GM12891 (cell line): ENCODE measurements around the gene ADAMTS17.

Experiments
- PAX5 ChIP-seq: IDR thresholded peaks from 2 replicates; pipeline ENCODE4 v1.6.1; 2011; ENCODE audit warnings: low read length, moderate library complexity, mild to moderate bottlenecking; ENCODE audit not compliant: insufficient read depth, severe bottlenecking
- POLR2A ChIP-seq: IDR thresholded peaks from 2 replicates; pipeline ENCODE4 v1.6.1; 2011; ENCODE audit warnings: low read depth, low read length, control low read depth
- POLR2AphosphoS5 ChIP-seq: IDR thresholded peaks from 2 replicates; pipeline ENCODE4 v1.6.1; 2011; ENCODE audit warnings: low read depth, low read length, control low read depth
- POU2F2 ChIP-seq: IDR thresholded peaks from 2 replicates; pipeline ENCODE4 v1.6.1; 2011; ENCODE audit warnings: low read depth, mild to moderate bottlenecking, control low read depth, low read length, moderate library complexity
- SPI1 ChIP-seq: IDR thresholded peaks from 2 replicates; pipeline ENCODE4 v1.6.1; 2011; ENCODE audit warnings: low read depth, low read length, control low read depth
- TAF1 ChIP-seq: IDR thresholded peaks from 2 replicates; pipeline ENCODE4 v1.6.1; 2011; ENCODE audit warnings: low read depth, low read length, control low read depth

DNA sequence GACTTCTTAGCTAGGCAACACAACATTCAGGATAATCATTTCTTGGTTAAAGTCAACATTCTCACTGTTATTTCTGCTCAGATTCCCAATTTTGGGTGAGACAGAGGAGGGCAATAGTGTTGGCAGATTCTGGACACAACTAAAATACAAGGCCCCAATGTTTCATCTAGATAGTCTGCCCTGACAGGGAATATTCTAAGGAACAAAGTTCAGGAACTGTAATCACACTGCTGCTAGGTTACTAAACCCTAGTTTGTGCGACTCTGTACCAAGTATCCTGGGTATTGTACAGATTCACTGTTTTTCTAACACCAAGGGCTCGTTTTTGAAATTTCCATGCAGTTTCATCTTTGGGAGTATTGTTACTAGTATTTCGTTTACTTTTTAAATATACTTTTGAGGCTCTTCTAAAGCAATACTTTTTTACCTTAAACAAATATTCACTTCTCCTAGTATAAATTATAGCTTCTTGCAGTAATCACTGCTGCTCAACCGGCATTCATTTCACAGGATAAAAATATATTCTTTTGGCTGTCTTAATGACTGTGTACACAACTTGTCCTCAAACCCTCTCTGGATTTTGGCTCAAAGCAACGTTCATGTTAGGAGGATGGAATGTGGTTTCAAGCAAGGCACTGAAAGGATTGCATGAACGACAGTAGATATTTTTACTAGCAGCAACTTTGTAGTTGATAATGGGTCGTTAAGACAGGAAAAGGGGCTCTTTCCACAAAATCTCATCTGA lies 167.4 kb downstream of the ADAMTS17 start:
- TF ChIP-seq POLR2A: no peak
- TF ChIP-seq TAF1: no peak
- no peak for TF ChIP-seq POLR2AphosphoS5
- TF ChIP-seq SPI1: no peak
- TF ChIP-seq POU2F2: no peak
- no peak for TF ChIP-seq PAX5
